Embryonic facial prominence (tissue), 1 donor: ENCODE results near the gene PRKG1.

Source experiments
- DNase-seq: peaks from one replicate; pipeline ENCODE4 v3.0.0-alpha.2; 2016; ENCODE audit errors: extremely low spot score

Gene PRKG1

DNA sequence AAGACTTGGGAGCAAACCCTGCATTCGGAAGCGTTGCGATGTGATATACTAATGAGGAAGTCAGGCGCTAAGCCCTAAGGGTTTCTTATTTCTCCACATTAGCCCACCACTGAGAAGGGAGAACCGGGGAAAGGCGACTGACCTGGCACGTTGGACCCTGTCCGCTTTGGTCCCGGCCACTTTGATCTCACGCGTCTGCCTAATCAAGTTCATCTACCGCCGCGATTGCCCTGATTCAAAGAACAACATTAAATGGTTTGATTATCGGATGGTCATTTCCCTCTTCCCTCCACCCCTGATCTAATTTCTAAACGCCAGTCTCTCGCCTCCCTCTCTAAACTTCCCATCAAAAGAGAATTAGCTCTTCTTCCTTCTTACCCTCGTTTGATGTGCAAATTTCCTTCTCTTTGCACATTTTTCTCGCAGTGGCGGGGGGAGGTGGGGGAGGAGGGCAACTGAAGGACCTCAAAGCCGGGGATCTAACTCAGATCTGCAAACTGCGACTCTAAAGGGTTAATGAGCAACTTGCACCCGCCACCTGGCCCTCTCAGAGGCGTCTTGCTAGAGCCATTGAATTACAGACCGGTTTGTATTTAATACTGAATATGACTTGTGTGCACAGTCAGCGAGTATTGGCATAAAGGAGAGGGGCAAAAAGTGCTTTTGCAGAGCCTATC is 1239.1 kb downstream of the PRKG1 start:
- DNase-seq, result no peak

DNA sequence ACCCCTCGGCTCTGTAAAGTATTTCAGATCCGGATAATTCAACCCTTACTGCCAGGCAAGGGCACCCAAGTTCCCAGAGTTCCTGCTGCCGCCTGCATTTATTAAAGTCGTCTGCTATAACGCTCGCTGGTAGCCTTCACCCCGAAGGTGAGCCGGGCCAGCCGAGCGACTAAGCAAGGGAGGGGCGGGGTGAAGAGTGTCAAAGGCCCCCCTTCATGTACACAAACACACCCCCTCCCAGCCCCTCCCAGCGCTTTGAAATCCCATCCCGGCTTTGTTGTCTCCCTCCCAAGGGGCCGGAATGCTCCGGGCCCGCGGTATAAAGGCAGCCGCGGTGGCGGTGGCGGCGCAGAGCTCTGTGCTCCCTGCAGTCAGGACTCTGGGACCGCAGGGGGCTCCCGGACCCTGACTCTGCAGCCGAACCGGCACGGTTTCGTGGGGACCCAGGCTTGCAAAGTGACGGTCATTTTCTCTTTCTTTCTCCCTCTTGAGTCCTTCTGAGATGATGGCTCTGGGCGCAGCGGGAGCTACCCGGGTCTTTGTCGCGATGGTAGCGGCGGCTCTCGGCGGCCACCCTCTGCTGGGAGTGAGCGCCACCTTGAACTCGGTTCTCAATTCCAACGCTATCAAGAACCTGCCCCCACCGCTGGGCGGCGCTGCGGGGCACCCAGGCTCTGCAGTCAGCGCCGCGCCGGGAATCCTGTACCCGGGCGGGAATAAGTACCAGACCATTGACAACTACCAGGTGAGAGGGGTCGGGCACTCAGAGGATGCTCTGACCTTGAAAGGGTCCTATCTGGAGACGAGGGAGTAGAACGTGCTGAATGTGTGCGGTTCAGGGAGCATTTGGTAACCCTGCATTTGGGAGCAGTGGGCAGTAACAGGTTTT is 1239.9 kb downstream of the PRKG1 start, which contains the start of gene DKK1:
TSS of gene DKK1 (plus strand) at position 349 of the 889 bp plus-strand sequence. CDS start at position 503, 154 bp downstream.
- DNase-seq, result no peak

DNA sequence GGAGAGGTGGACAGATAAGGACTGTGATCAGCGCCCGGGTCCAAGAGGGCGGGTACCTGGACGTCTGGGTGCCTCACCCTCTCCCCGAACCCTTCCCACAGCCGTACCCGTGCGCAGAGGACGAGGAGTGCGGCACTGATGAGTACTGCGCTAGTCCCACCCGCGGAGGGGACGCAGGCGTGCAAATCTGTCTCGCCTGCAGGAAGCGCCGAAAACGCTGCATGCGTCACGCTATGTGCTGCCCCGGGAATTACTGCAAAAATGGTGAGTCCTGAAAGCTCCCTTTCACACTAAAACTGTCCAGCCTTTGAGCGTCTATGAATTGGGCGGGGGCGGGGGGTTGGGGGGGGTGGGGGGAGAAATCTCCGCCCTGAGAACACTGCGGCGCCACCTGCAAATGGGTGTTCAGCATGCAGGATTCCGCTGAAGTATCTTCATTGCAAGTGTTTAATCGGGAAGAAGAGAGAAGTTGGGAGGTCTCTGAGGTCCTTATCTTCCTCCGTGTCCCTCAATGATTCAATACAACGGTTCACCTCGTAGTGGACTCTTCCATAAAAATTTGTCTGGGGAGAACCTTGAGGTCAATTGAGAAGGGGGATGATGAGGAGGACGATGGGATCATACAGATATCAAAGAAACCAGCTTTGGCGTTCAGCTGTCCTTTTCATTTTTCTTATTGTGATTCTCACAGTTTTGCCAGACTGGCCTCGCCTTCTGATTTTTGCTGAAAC is 1240.7 kb downstream of the PRKG1 start:
- DNase-seq, result no peak

- DNase-seq, result no peak
Observed at GRCh38 chr10:52316001-52316400, 1241.7 kb downstream of the PRKG1 start.

DNA sequence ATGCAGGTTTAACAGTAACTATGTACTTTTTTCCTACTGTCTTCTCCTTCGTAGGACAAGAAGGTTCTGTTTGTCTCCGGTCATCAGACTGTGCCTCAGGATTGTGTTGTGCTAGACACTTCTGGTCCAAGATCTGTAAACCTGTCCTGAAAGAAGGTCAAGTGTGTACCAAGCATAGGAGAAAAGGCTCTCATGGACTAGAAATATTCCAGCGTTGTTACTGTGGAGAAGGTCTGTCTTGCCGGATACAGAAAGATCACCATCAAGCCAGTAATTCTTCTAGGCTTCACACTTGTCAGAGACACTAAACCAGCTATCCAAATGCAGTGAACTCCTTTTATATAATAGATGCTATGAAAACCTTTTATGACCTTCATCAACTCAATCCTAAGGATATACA is 1242.2 kb downstream of the PRKG1 start:
- DNase-seq, result no peak

GRCh38 chr10:52318136-52318701 is 1243.9 kb downstream of the PRKG1 start:
- no peak for DNase-seq

GRCh38 chr10:52318822-52319464 is 1244.7 kb downstream of the PRKG1 start:
- no peak for DNase-seq

- DNase-seq, result no peak
Observed at GRCh38 chr10:52319926-52320325, 1245.6 kb downstream of the PRKG1 start.

GRCh38 chr10:52322323-52322722 is 1248.0 kb downstream of the PRKG1 start:
- no peak for DNase-seq

DNA sequence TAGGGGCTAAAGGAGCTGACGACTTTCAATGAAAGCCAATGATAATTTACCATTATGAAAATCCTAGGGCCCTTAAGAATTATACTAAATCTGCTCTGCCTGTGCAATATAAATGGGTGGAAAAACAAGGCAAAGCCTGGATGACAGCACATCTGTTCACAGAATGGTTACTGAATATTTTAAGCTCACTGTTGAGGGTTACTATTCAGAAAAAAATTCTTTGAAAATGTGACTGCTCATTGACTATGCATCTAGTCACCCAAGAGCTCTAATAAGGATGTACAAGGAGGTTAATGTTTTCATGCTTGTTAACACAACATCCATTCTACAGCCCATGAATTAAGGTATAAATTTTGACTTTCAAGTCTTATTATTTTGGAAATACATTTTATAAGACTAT is 1248.6 kb downstream of the PRKG1 start:
- DNase-seq, result no peak

- no peak for DNase-seq
Observed at GRCh38 chr10:52326382-52326781, 1252.1 kb downstream of the PRKG1 start.

DNA sequence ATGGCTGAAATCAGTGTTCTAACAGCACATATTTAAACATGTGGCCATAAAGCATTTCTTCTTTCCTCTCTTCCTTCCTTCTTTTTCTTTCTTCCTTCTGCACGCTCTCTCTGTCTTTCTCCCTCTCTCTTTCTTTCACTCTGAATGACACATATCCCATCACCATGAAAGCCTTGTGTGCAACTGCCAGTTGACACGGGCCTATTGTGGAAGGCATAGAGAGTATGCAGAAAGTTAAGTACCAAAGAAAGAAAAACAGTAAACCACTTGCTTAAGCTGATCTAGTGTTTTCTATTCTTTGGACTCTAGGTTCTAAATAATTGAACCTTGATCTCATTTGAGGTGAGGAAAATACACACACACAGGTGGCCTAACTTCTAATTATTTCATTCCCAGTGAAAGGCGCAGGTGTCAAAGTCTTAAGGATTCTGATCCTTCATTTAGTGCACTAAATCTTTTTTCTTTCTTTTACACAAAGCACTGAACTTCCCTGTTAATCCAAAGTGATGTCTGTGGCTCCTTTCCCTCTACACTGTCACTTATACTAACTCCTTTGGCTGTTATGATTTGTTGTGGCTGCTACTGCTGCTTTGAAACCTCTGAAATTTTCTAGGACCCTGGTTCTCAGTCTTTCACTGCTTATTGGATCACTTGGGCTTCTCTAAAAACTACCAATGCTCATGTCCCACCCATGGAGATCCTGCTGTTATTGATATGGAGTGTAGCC is 1257.5 kb downstream of the PRKG1 start:
- DNase-seq, result no peak

DNA sequence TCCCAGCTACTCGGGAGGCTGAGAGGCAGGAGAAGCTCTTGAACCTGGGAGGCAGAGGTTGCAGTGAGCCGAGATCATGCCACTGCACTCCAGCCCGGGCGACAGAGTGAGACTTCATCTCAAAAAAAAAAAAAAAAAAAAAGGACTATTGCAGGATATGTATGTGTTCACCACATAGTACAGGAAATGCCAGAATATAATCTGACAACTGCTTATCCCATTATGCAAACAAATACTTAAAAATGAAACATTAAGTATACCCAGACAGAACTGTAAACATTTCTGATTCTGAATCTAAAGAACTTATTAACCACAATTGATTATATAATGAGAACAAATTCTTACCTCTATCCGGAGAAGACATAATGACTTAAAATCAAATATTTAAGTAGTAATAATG is 1258.5 kb downstream of the PRKG1 start:
- no peak for DNase-seq

- DNase-seq, result no peak
Observed at GRCh38 chr10:52334595-52334994, 1260.3 kb downstream of the PRKG1 start.

DNA sequence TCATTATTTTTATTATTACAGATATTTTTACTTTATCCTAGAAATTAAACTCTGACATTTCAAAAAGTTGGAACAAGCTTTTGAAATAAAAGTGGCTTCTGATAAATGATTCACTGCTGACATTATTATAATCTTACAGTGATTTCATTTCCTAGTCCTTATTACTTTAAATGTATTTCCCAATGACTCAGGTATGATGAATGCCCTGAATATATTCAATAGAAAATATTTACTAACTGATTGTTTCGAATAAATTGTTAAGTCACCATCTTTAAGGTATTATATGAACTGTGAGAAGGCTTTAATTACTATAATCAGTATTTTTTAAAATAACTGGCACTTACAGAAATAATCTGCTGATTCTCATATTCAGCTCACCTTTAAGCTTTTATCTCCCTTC is 1261.4 kb downstream of the PRKG1 start:
- no peak for DNase-seq

GRCh38 chr10:52337225-52337624 is 1262.9 kb downstream of the PRKG1 start:
- no peak for DNase-seq

GRCh38 chr10:52343439-52343838 is 1269.2 kb downstream of the PRKG1 start:
- no peak for DNase-seq

- DNase-seq, result no peak
Observed at GRCh38 chr10:52346394-52347326, 1272.4 kb downstream of the PRKG1 start.

GRCh38 chr10:52347327-52347667 is 1273.0 kb downstream of the PRKG1 start:
- no peak for DNase-seq
